GM12878 (cell line): ENCODE data around the gene MGAT4B.

ENCODE experiments used
- BCL11A ChIP-seq: IDR thresholded peaks from 2 replicates; pipeline ENCODE4 v1.6.1; 2011; ENCODE audit warnings: low read depth, low read length
- BMI1 ChIP-seq: fragments of 450-650 bp; IDR thresholded peaks from 2 replicates; pipeline ENCODE4 v1.6.1; 2016; ENCODE audit warnings: mild to moderate bottlenecking, moderate library complexity, borderline replicate concordance
- CTCF ChIP-seq, 3 experiments: IDR thresholded peaks in 2 of 3; conservative IDR thresholded peaks in 1 of 3; 2 replicates each; pipeline ENCODE4 v1.5.1; 2011; ENCODE audit warnings: low read depth in 3 of 3, low read length in 3 of 3, mild to moderate bottlenecking in 3 of 3, control low read depth in 2 of 3, moderate library complexity in 2 of 3, inconsistent platforms in 1 of 3, mixed read lengths in 1 of 3; ENCODE audit not compliant: control insufficient read depth in 2 of 3, insufficient read depth in 1 of 3; ENCODE audit errors: extremely low read depth in 1 of 3
- SMARCA5 ChIP-seq: fragments of 450-650 bp; IDR thresholded peaks from 2 replicates; pipeline ENCODE4 v1.6.1; 2017; ENCODE audit warnings: mild to moderate bottlenecking
- SP1 ChIP-seq: IDR thresholded peaks from one replicate; pipeline ENCODE4 v1.6.1; 2011; ENCODE audit warnings: low read depth, low read length
- ZNF384 ChIP-seq: IDR thresholded peaks from 2 replicates; pipeline ENCODE4 v1.6.1; 2012; ENCODE audit warnings: low read depth, mild to moderate bottlenecking, low read length, improper control_type of control experiment, borderline replicate concordance

GRCh38 chr5:179768326-179769085 is 38.2 kb downstream of the MGAT4B start:
- TF ChIP-seq SP1 (no peak), ZNF384 (no peak), CTCF (IDR thresholded peaks at IDR 0.05 in 2 of 3, conservative IDR thresholded peaks at IDR 0.05 in 1 of 3; ENCODE audit: control insufficient read depth in 2 of 3, extremely low read depth in 1 of 3, insufficient read depth in 1 of 3, low read depth in 3 of 3, low read length in 3 of 3) (no peak), SMARCA5 (no peak), BCL11A (no peak), BMI1 (no peak)
